IMR-90 (cell line): Measurements from ENCODE around the gene MYL10. TPM values are rescaled to one million over a fixed set of nuclear protein-coding genes. Genes with fewer than 3 reads are reported as not detected.

Experiments
- ATAC-seq: fragments of 200-7000 bp; cut with Tn5 transposase; 2 replicates; pipeline ENCODE4 v1.9.1; 2020; ENCODE audit warnings: low read depth, mild to moderate bottlenecking, moderate library complexity
- BruUV-seq: library from RNA; stranded (reverse); fragments of 400-500 nt; replicated peaks from 2 replicates; lab custom pipeline; 2021; lab: Mats Ljungman, UMichigan
- CTCF ChIA-PET: fragments of 300-600 bp; formaldehyde crosslinking; extraction: SDS; loops from one replicate; lab custom pipeline; 2021; ENCODE audit warnings: antibody characterized with exemption; lab: Yijun Ruan, JAX
- POLR2A ChIA-PET: fragments of 300-600 bp; sonication (Branson Sonifier 250); formaldehyde crosslinking; loops from one replicate; lab custom pipeline; 2022; ENCODE audit warnings: antibody characterized with exemption; ENCODE audit not compliant: unreplicated experiment; lab: Charles Lee
- DNase-seq: peaks from one replicate; pipeline ENCODE4 v3.0.0; 2013
- H2AFZ ChIP-seq: replicated peaks from 2 replicates; pipeline ENCODE3; 2013; ENCODE audit warnings: low read length, mild to moderate bottlenecking; ENCODE audit not compliant: poor library complexity
- H2AK5ac ChIP-seq: 2 replicates; pipeline ENCODE4 v1.6.1; 2013; ENCODE audit warnings: low read depth, low read length, inconsistent platforms
- H2AK9ac ChIP-seq: replicated peaks from 2 replicates; pipeline ENCODE3; 2013; ENCODE audit warnings: mild to moderate bottlenecking, low read depth, low read length, moderate library complexity; ENCODE audit not compliant: poor library complexity
- H2BK120ac ChIP-seq: 2 replicates; pipeline ENCODE4 v1.6.1; 2013; ENCODE audit warnings: low read depth, low read length, inconsistent platforms
- H2BK15ac ChIP-seq: 3 replicates; pipeline ENCODE4 v1.6.1; 2013; ENCODE audit warnings: low read depth, low read length, inconsistent platforms
- H2BK20ac ChIP-seq: 2 replicates; pipeline ENCODE4 v1.6.1; 2013; ENCODE audit warnings: low read depth, mild to moderate bottlenecking, inconsistent platforms, low read length, moderate library complexity
- H2BK5ac ChIP-seq: 2 replicates; pipeline ENCODE4 v1.6.1; 2013; ENCODE audit warnings: mild to moderate bottlenecking, low read depth, low read length, inconsistent platforms; ENCODE audit not compliant: poor library complexity, severe bottlenecking
- H3K14ac ChIP-seq: replicated peaks from 2 replicates; pipeline ENCODE4 v1.6.1; 2013; ENCODE audit warnings: low read depth, low read length, inconsistent platforms
- H3K18ac ChIP-seq: 2 replicates; pipeline ENCODE4 v1.6.1; 2013; ENCODE audit warnings: low read depth, low read length, control low read depth
- H3K23ac ChIP-seq: 2 replicates; pipeline ENCODE4 v1.6.1; 2013; ENCODE audit warnings: low read depth, low read length, inconsistent platforms
- H3K27ac ChIP-seq: 2 replicates; pipeline ENCODE4 v1.5.1; 2013; ENCODE audit warnings: mild to moderate bottlenecking, control low read depth, low read length; ENCODE audit not compliant: insufficient read depth
- H3K27me3 ChIP-seq: 2 replicates; pipeline ENCODE4 v1.6.1; 2013; ENCODE audit warnings: low read length; ENCODE audit not compliant: control insufficient read depth, insufficient read depth
- H3K36me3 ChIP-seq: 2 replicates; pipeline ENCODE4 v1.6.1; 2013; ENCODE audit warnings: low read length, mixed read lengths; ENCODE audit not compliant: control insufficient read depth, insufficient read depth
- H3K4ac ChIP-seq: 2 replicates; pipeline ENCODE4 v1.6.1; 2013; ENCODE audit warnings: low read depth, low read length, inconsistent platforms
- H3K4me1 ChIP-seq: 2 replicates; pipeline ENCODE4 v1.6.1; 2013; ENCODE audit warnings: low read length, mixed read lengths; ENCODE audit not compliant: control insufficient read depth, insufficient read depth
- H3K4me2 ChIP-seq: 2 replicates; pipeline ENCODE4 v1.6.1; 2013; ENCODE audit warnings: low read depth, mild to moderate bottlenecking, control low read depth, low read length, moderate library complexity
- H3K4me3 ChIP-seq: 2 replicates; pipeline ENCODE4 v1.5.1; 2013; ENCODE audit warnings: low read depth, mild to moderate bottlenecking, control low read depth, low read length, moderate library complexity; ENCODE audit not compliant: insufficient read depth
- H3K56ac ChIP-seq: 2 replicates; pipeline ENCODE4 v1.6.1; 2013; ENCODE audit warnings: low read length, inconsistent platforms; ENCODE audit not compliant: insufficient read depth; ENCODE audit errors: extremely low read depth
- H3K79me1 ChIP-seq, 2 experiments: 2 replicates each; pipeline ENCODE4 v1.6.1; 2013; ENCODE audit warnings: low read length in 2 of 2, inconsistent platforms in 1 of 2, low read depth in 1 of 2
- H3K9ac ChIP-seq: 2 replicates; pipeline ENCODE4 v1.6.1; 2013; ENCODE audit warnings: low read depth, low read length, control low read depth
- H3K9me1 ChIP-seq: 2 replicates; pipeline ENCODE4 v1.6.1; 2013; ENCODE audit warnings: low read length, inconsistent platforms; ENCODE audit not compliant: insufficient read depth
- H3K9me3 ChIP-seq: 2 replicates; pipeline ENCODE4 v1.6.1; 2013; ENCODE audit warnings: low read length; ENCODE audit not compliant: control insufficient read depth, insufficient read depth
- H4K20me1 ChIP-seq: 2 replicates; pipeline ENCODE4 v1.6.1; 2013; ENCODE audit warnings: low read length, inconsistent platforms; ENCODE audit not compliant: insufficient read depth
- H4K5ac ChIP-seq: 2 replicates; pipeline ENCODE4 v1.6.1; 2013; ENCODE audit warnings: mild to moderate bottlenecking, low read depth, low read length, control low read depth
- H4K8ac ChIP-seq, 2 experiments: 2 replicates each; pipeline ENCODE4 v1.6.1; 2013; ENCODE audit warnings: low read depth in 2 of 2, low read length in 2 of 2, control low read depth in 1 of 2, inconsistent platforms in 1 of 2
- H4K91ac ChIP-seq: 2 replicates; pipeline ENCODE4 v1.6.1; 2013; ENCODE audit warnings: low read depth, low read length, inconsistent platforms; ENCODE audit not compliant: insufficient read depth
- BHLHE40 ChIP-seq: fragments of 150-350 bp; IDR thresholded peaks from 2 replicates; pipeline ENCODE4 v1.6.1; 2016; ENCODE audit warnings: mild to moderate bottlenecking, low read depth, low read length
- CEBPB ChIP-seq: IDR thresholded peaks from 2 replicates; pipeline ENCODE4 v1.6.1; 2012; ENCODE audit warnings: low read depth, low read length, improper control_type of control experiment
- CHD1 ChIP-seq: IDR thresholded peaks from 2 replicates; pipeline ENCODE4 v1.6.1; 2012; ENCODE audit warnings: low read depth, low read length, improper control_type of control experiment
- CTCF ChIP-seq: conservative IDR thresholded peaks from 2 replicates; pipeline ENCODE4 v1.5.1; 2012; ENCODE audit warnings: mild to moderate bottlenecking, low read depth, low read length, improper control_type of control experiment
- FOS ChIP-seq: fragments of 150-350 bp; IDR thresholded peaks from 2 replicates; pipeline ENCODE4 v1.6.1; 2016; ENCODE audit warnings: low read depth, low read length
- MAFK ChIP-seq: IDR thresholded peaks from 2 replicates; pipeline ENCODE4 v1.6.1; 2012; ENCODE audit warnings: low read depth, low read length, improper control_type of control experiment
- MAZ ChIP-seq: IDR thresholded peaks from 2 replicates; pipeline ENCODE4 v1.6.1; 2012; ENCODE audit warnings: low read depth, mild to moderate bottlenecking, low read length, improper control_type of control experiment, moderate library complexity, borderline replicate concordance
- MXI1 ChIP-seq: IDR thresholded peaks from 2 replicates; pipeline ENCODE4 v1.6.1; 2012; ENCODE audit warnings: low read depth, mild to moderate bottlenecking, low read length, moderate library complexity, borderline replicate concordance
- NFE2L2 ChIP-seq: fragments of 150-350 bp; IDR thresholded peaks from 2 replicates; pipeline ENCODE4 v1.6.1; 2016; ENCODE audit warnings: low read depth, mild to moderate bottlenecking, low read length
- POLR2A ChIP-seq: IDR thresholded peaks from 2 replicates; pipeline ENCODE4 v1.6.1; 2012; ENCODE audit warnings: mild to moderate bottlenecking, low read depth, low read length
- RAD21 ChIP-seq: IDR thresholded peaks from 2 replicates; pipeline ENCODE4 v1.6.1; 2012; ENCODE audit warnings: low read length, improper control_type of control experiment
- RCOR1 ChIP-seq: IDR thresholded peaks from 2 replicates; pipeline ENCODE4 v1.6.1; 2012; ENCODE audit warnings: mild to moderate bottlenecking, low read length, improper control_type of control experiment; ENCODE audit not compliant: insufficient replicate concordance
- RFX5 ChIP-seq: IDR thresholded peaks from 2 replicates; pipeline ENCODE4 v1.8.0; 2012; ENCODE audit warnings: low read depth, mild to moderate bottlenecking, low read length, moderate library complexity
- SMC3 ChIP-seq: fragments of 150-350 bp; IDR thresholded peaks from 2 replicates; pipeline ENCODE4 v1.6.1; 2016; ENCODE audit warnings: low read depth, mild to moderate bottlenecking, antibody characterized with exemption, low read length, moderate library complexity
- dilution Hi-C: fragments of 300-500 bp; cut with HindIII; formaldehyde crosslinking; loops from one replicate; pipeline ENCODE4 v1.14.3; 2018; ENCODE audit warnings: low sequenced_read_pairs; ENCODE audit not compliant: unreplicated experiment
- in situ Hi-C: fragments of 300-500 bp; cut with MboI; formaldehyde crosslinking; loops from 3 replicates; pipeline ENCODE4 v1.14.3; 2019; ENCODE audit warnings: low sequenced_read_pairs, inconsistent platforms, mixed read lengths
- intact Hi-C: fragments of 100-400 bp; cut with micrococcal nuclease; formaldehyde crosslinking; loops from 2 replicates; pipeline ENCODE4 v1.10.0; 2022
- polyA plus RNA-seq, 3 experiments: library from polyadenylated mRNA; depleted of rRNA; stranded (reverse); fragments of >200 nt; gene quantifications; 2 replicates each; pipeline ENCODE4 v1.2.3, GENCODE V29; 2012; ENCODE audit warnings: low replicate concordance in 1 of 3
- total RNA-seq: library from RNA; depleted of rRNA; stranded (reverse); fragments of >200 nt; gene quantifications from 2 replicates; pipeline ENCODE4 v1.2.3, GENCODE V29; 2012
- TF ChIP-seq, protein P1 (sequence below): fragments of 150-350 bp; IDR thresholded peaks from 2 replicates; pipeline ENCODE4 v1.6.1; 2017; ENCODE audit warnings: mild to moderate bottlenecking, antibody characterized with exemption, low read length, low read depth
- TF ChIP-seq, protein P2 (sequence below): fragments of 150-350 bp; IDR thresholded peaks from 2 replicates; pipeline ENCODE4 v1.6.1; 2016; ENCODE audit warnings: low read depth, mild to moderate bottlenecking, low read length, moderate library complexity, borderline replicate concordance

MYL10 gene
- total and polyA plus RNA-seq, 2 of the 4 experiments (the other 2 are of a cell fraction): not detected

DNA sequence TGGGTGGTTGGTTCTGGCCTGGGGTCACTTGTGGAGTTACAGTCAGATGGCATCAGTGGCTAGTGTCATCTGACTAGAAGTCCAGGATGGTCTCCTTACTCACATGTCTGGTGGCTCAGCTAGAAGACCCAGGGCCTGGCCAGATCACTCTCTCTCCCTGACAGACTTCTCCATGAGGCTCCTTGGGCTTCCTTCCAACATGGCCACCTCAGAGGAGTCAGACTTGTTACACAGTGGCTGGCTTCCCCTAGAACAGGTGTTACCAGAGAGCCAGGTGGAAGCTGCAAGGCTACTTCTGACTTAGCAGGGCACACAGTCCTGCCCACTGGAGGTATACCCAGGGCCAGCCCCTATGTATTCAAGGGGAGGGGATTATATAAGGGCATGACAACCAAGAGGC, 44.2 kb upstream of the MYL10 start:
- Histone ChIP-seq H4K91ac (no peak overlapping the region), H3K27me3 (peaks cover 6% of the 10 kb centered on the region), H4K8ac (no peak overlapping the region), H2AFZ (no peak overlapping the region), H3K4me3 (no peak overlapping the region), H4K5ac (no peak overlapping the region), H3K4me2 (no peak overlapping the region), H2AK9ac (no peak overlapping the region), H2BK20ac (no peak overlapping the region), H3K9ac (no peak overlapping the region), H3K9me3 (peaks cover 4% of the 10 kb centered on the region), H4K20me1 (no peaks in the 10 kb centered on the region), H2AK5ac (no peak overlapping the region), H3K9me1 (no peaks in the 10 kb centered on the region; the same call in 1 of the 2 replicates), H3K27ac (no peak overlapping the region), H3K79me1 (no peaks in the 10 kb centered on the region), H2BK15ac (no peak overlapping the region), H3K4me1 (peaks cover 3% of the 10 kb centered on the region; the same call in 1 of the 2 replicates), H3K18ac (no peak overlapping the region), H2BK5ac (no peak overlapping the region), H2BK120ac (no peak overlapping the region), H3K23ac (no peak overlapping the region), H3K4ac (no peak overlapping the region), H3K36me3 (no peaks in the 10 kb centered on the region), H3K56ac (no peak overlapping the region), H3K14ac (no peak overlapping the region)
- in situ Hi-C loops (no loop called here), dilution Hi-C loops (no loop called here), intact Hi-C loops (no loop called here)
- CTCF ChIA-PET: no interaction called here
- TF ChIP-seq FOS: no peak
- TF ChIP-seq MAFK: no peak
- no peak for TF ChIP-seq RCOR1
- no peak for TF ChIP-seq RAD21
- no peak for TF ChIP-seq RFX5
- no peak for TF ChIP-seq POLR2A
- no peak for TF ChIP-seq NFE2L2
- no peak for TF ChIP-seq CHD1
- no peak for TF ChIP-seq SMC3
- no peak for TF ChIP-seq MAZ
- TF ChIP-seq BHLHE40: no peak
- TF ChIP-seq, protein P1, sequence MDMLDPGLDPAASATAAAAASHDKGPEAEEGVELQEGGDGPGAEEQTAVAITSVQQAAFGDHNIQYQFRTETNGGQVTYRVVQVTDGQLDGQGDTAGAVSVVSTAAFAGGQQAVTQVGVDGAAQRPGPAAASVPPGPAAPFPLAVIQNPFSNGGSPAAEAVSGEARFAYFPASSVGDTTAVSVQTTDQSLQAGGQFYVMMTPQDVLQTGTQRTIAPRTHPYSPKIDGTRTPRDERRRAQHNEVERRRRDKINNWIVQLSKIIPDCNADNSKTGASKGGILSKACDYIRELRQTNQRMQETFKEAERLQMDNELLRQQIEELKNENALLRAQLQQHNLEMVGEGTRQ: no peak
- TF ChIP-seq MXI1: no peak
- no peak for TF ChIP-seq CEBPB
- TF ChIP-seq, protein P2, sequence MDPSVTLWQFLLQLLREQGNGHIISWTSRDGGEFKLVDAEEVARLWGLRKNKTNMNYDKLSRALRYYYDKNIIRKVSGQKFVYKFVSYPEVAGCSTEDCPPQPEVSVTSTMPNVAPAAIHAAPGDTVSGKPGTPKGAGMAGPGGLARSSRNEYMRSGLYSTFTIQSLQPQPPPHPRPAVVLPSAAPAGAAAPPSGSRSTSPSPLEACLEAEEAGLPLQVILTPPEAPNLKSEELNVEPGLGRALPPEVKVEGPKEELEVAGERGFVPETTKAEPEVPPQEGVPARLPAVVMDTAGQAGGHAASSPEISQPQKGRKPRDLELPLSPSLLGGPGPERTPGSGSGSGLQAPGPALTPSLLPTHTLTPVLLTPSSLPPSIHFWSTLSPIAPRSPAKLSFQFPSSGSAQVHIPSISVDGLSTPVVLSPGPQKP: no peak
- TF ChIP-seq CTCF: no peak
- ATAC-seq (no peak), DNase-seq (no peak)
- BruUV-seq: no TSS peak
- POLR2A ChIA-PET: no interaction called here
